Fibroblast of pulmonary artery (primary cell): ENCODE results near the gene RHBDD1.

Experiments used
- DNase-seq: peaks from one replicate; pipeline ENCODE4 v3.0.0-alpha.2; 2010; ENCODE audit warnings: low read depth
- H3K4me3 ChIP-seq: replicated peaks from 2 replicates; pipeline ENCODE4 v1.5.1; 2011; ENCODE audit warnings: low read depth, mild to moderate bottlenecking, control low read depth, low read length, moderate library complexity
- CTCF ChIP-seq: IDR thresholded peaks from 2 replicates; pipeline ENCODE4 v1.5.1; 2011; ENCODE audit warnings: mild to moderate bottlenecking, control low read depth, low read length, inconsistent platforms; ENCODE audit errors: missing control alignments

Gene RHBDD1

DNA sequence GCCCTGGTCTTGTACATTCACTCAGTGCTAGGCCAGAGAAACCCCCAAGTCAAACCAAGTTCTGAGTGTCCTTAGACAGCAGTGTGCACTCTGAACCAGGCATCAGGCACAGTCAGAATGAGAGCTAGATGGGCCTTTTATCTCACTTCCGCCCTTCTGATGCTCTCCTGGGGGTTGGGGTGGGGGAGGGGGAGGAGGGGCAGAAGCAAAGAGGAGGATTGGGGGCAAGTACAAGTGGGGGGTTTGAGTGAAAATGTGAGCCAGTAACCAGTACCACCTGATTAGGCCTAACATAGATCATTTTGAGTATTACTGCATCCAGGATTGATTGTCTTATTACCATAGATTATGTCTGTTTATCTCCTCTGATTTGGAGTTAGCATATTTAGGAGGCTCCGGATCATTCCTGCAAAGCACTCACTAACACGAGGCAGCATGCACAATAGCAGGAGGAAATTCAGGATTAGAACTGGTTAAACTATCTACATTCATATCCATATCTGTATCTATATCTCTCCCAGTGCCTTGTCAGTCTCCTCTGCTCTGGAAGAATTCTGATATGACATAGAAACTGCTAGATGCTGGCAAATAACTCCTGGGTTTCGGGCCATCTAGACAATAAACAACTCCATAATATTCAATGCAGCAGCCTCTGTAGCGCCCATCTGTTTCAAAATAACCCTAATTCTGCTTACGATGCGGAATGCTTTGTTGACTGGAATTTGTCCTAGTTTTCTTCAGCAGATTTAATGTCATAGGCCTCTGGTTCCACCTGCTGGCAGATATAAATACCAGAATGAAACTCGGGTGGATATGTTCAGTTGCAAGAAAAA lies 149.1 kb downstream of the RHBDD1 start:
- no peak overlapping the region for H3K4me3 ChIP-seq
- TF ChIP-seq CTCF: peak; percentile 67
- peak; percentile 88 for DNase-seq

- TF ChIP-seq CTCF: no peak
- H3K4me3 ChIP-seq: no peak overlapping the region
- no peak for DNase-seq
Measured at GRCh38 chr2:226985583-226985946, 149.7 kb downstream of the RHBDD1 start.

GRCh38 chr2:226991663-226992062 lies 155.8 kb downstream of the RHBDD1 start:
- no peak overlapping the region for H3K4me3 ChIP-seq
- DNase-seq: no peak
- TF ChIP-seq CTCF: no peak

DNA sequence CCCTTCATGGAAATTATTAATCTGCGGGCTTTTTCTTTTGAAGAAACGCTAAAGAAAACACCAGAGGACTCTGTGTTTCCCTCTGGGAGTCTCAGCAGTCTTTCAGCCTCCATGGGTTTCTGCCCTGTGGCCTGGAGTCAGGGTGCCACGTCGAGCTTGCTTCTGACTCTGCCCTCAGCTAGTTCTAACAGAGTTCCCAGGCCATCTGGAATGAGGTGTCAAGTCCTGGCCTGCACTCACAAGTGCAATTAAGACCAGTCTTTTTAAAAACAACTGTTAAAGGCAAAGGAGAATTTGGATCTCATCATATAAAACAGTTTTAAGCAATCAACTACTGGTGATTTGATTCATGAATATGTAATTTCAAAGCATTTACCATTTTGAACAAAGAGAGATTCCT lies 157.3 kb downstream of the RHBDD1 start:
- H3K4me3 ChIP-seq: no peak overlapping the region
- TF ChIP-seq CTCF: no peak
- no peak for DNase-seq

GRCh38 chr2:226994775-226995174 lies 158.9 kb downstream of the RHBDD1 start:
- TF ChIP-seq CTCF: peak; percentile 14
- DNase-seq: no peak
- no peak overlapping the region for H3K4me3 ChIP-seq

- DNase-seq: peak; percentile 70
- TF ChIP-seq CTCF: no peak
- H3K4me3 ChIP-seq: no peak overlapping the region
Measured at GRCh38 chr2:226995625-226996041, 159.8 kb downstream of the RHBDD1 start.

DNA sequence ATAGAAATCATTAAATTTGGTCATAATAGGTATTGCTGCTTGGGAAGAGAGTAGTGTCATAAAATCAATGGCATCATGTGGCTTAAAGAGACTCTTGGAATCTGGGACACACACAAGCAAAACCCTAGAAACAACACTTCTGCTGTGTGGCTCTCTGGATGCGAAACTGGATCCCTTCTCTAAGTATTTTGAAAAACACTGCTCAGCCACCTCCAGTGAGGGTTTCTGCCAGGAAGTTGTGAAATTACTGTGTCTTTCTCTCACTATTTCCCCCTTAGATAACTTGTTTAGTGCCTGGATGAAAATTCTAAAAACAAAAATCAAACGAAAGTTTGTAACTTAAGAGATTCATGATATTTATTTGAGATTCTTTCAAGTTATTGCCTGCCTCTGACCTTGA lies 163.8 kb downstream of the RHBDD1 start:
- no peak for TF ChIP-seq CTCF
- H3K4me3 ChIP-seq: no peak overlapping the region
- DNase-seq: peak; percentile 44
